ENCODE measurements around the gene LPIN2. TPM values are rescaled to one million over a fixed set of nuclear protein-coding genes. Genes with fewer than 3 reads are reported as not detected.

The LPIN2 gene
- polyA plus RNA-seq, 1 donor (not counting 4 experiments of a cell fraction or from before 2014, with no cell fraction given), result 3.9 TPM

GRCh38 chr18:3042379-3042778 is 29.4 kb upstream of the LPIN2 start:
- no peak for FAIRE-seq
- no peaks in the 10 kb centered on the region for H3K9me1 ChIP-seq (ENCODE audit: control insufficient read depth, extremely low read depth, insufficient read depth, low read length)
- H3K4me3 ChIP-seq (ENCODE audit: control insufficient read depth in 2 of 3, extremely low read depth in 1 of 3, insufficient read depth in 2 of 3, low read depth in 1 of 3, low read length in 3 of 3), result no peak overlapping the region
- no peaks in the 10 kb centered on the region for H3K36me3 ChIP-seq (ENCODE audit: control insufficient read depth in 2 of 2, extremely low read depth in 1 of 2, insufficient read depth in 2 of 2, low read length in 2 of 2)
- no peak for DNase-seq (ENCODE audit: low read depth, low spot score)
- dilution Hi-C loops (cut with MboI; ENCODE audit: extremely low pct_ligation_motif_present, low sequenced_read_pairs), result no loop called here
- no peak overlapping the region for H3K4me2 ChIP-seq (ENCODE audit: control insufficient read depth, extremely low read depth, insufficient read depth, low read depth, low read length)
- TF ChIP-seq CTCF (optimal IDR thresholded peaks at IDR 0.05 in 1 of 3, IDR thresholded peaks at IDR 0.05 in 1 of 3, conservative IDR thresholded peaks at IDR 0.05 in 1 of 3; ENCODE audit: extremely low read depth in 1 of 3, insufficient read depth in 2 of 3, low read length in 3 of 3) (no peak), EZH2 (IDR thresholded peaks at IDR 0.05; ENCODE audit: low read length) (no peak)
- H3K27ac ChIP-seq (ENCODE audit: control insufficient read depth, insufficient read depth, low read length), result no peak overlapping the region
- H2AFZ ChIP-seq (ENCODE audit: control insufficient read depth, low read length), result no peak overlapping the region
- H3K27me3 ChIP-seq (ENCODE audit: control insufficient read depth, extremely low read depth, insufficient read depth, low read length), result no peaks in the 10 kb centered on the region
- H3K9me3 ChIP-seq (ENCODE audit: control insufficient read depth, low read depth, low read length), result no peaks in the 10 kb centered on the region
- H3K79me2 ChIP-seq (ENCODE audit: control insufficient read depth, insufficient read depth, low read length), result no peaks in the 10 kb centered on the region
- H3K4me1 ChIP-seq (ENCODE audit: control insufficient read depth, extremely low read depth, insufficient read depth, low read length), result no peaks in the 10 kb centered on the region
- no peaks in the 10 kb centered on the region for H4K20me1 ChIP-seq (ENCODE audit: control insufficient read depth, extremely low read depth, insufficient read depth, low read length)
- no peak overlapping the region for H3K9ac ChIP-seq (ENCODE audit: control insufficient read depth, extremely low read depth, insufficient read depth, low read length)

- dilution Hi-C loops (cut with MboI; ENCODE audit: extremely low pct_ligation_motif_present, low sequenced_read_pairs), result no loop called here
These were observed 28.9 kb upstream of the LPIN2 start for GRCh38 chr18:3041843-3042242.

More at GRCh38 chr18:3041843-3042242, 28.9 kb upstream of the LPIN2 start:
- no peak overlapping the region for H3K27ac ChIP-seq (ENCODE audit: control insufficient read depth, insufficient read depth, low read length)
- H4K20me1 ChIP-seq (ENCODE audit: control insufficient read depth, extremely low read depth, insufficient read depth, low read length), result no peaks in the 10 kb centered on the region
- H3K9me1 ChIP-seq (ENCODE audit: control insufficient read depth, extremely low read depth, insufficient read depth, low read length), result no peaks in the 10 kb centered on the region
- no peak for DNase-seq (ENCODE audit: low read depth, low spot score)
- H3K36me3 ChIP-seq (ENCODE audit: control insufficient read depth in 2 of 2, extremely low read depth in 1 of 2, insufficient read depth in 2 of 2, low read length in 2 of 2), result no peaks in the 10 kb centered on the region
- H2AFZ ChIP-seq (ENCODE audit: control insufficient read depth, low read length), result no peak overlapping the region
- no peaks in the 10 kb centered on the region for H3K79me2 ChIP-seq (ENCODE audit: control insufficient read depth, insufficient read depth, low read length)
- FAIRE-seq, result no peak
- no peak overlapping the region for H3K4me2 ChIP-seq (ENCODE audit: control insufficient read depth, extremely low read depth, insufficient read depth, low read depth, low read length)
- no peak overlapping the region for H3K9ac ChIP-seq (ENCODE audit: control insufficient read depth, extremely low read depth, insufficient read depth, low read length)
- no peak for TF ChIP-seq EZH2 (IDR thresholded peaks at IDR 0.05; ENCODE audit: low read length)
- no peak for TF ChIP-seq CTCF (optimal IDR thresholded peaks at IDR 0.05 in 1 of 3, IDR thresholded peaks at IDR 0.05 in 1 of 3, conservative IDR thresholded peaks at IDR 0.05 in 1 of 3; ENCODE audit: extremely low read depth in 1 of 3, insufficient read depth in 2 of 3, low read length in 3 of 3)
- no peaks in the 10 kb centered on the region for H3K9me3 ChIP-seq (ENCODE audit: control insufficient read depth, low read depth, low read length)
- no peak overlapping the region for H3K4me3 ChIP-seq (ENCODE audit: control insufficient read depth in 2 of 3, extremely low read depth in 1 of 3, insufficient read depth in 2 of 3, low read depth in 1 of 3, low read length in 3 of 3)
- H3K27me3 ChIP-seq (ENCODE audit: control insufficient read depth, extremely low read depth, insufficient read depth, low read length), result no peaks in the 10 kb centered on the region
- no peaks in the 10 kb centered on the region for H3K4me1 ChIP-seq (ENCODE audit: control insufficient read depth, extremely low read depth, insufficient read depth, low read length)

Measured in keratinocyte (primary cell).